Activated T-cell treated with anti-CD3 and anti-CD28 coated beads for 1 hour (primary cell): ENCODE data around the gene TMEM179.
A peak's percentile ranks its signal among the peaks of the same experiment; 100 is the strongest.
"Not testable (repeated sequence)": the region's sequence is repeated elsewhere in the genome, so short reads cannot be mapped to it uniquely, and the experiment has no call there.

Source experiments
- DNase-seq: peaks from one replicate; pipeline ENCODE4 v3.0.0-alpha.2; 2020; ENCODE audit warnings: low read depth

Gene TMEM179

GRCh38 chr14:104604458-104605449 lies at the start of gene TMEM179:
Gene TMEM179 (minus strand): TSS chr14:104604772. CDS start chr14:104604741, 31 bp downstream.
- no peak for DNase-seq

- no peak for DNase-seq
Observed at GRCh38 chr14:104654119-104654518, 49.5 kb upstream of the TMEM179 start.

GRCh38 chr14:104653130-104653920 lies 48.8 kb upstream of the TMEM179 start:
- not testable (repeated sequence) for DNase-seq

- no peak for DNase-seq
Observed at GRCh38 chr14:104652386-104652785, 47.8 kb upstream of the TMEM179 start.

GRCh38 chr14:104651876-104652260 lies 47.3 kb upstream of the TMEM179 start:
- DNase-seq = no peak

GRCh38 chr14:104650981-104651875 lies 46.7 kb upstream of the TMEM179 start:
- no peak for DNase-seq

- peak; percentile 60 for DNase-seq
Observed at GRCh38 chr14:104650057-104650980, 45.7 kb upstream of the TMEM179 start.

- DNase-seq = no peak
Observed at GRCh38 chr14:104647467-104648043, 43.0 kb upstream of the TMEM179 start.

GRCh38 chr14:104644656-104645378 lies 40.2 kb upstream of the TMEM179 start:
- DNase-seq = no peak

GRCh38 chr14:104644091-104644635 lies 39.6 kb upstream of the TMEM179 start:
- no peak for DNase-seq

GRCh38 chr14:104643306-104643705 lies 38.7 kb upstream of the TMEM179 start:
- DNase-seq = no peak

GRCh38 chr14:104642540-104642868 lies 37.9 kb upstream of the TMEM179 start:
- no peak for DNase-seq

- DNase-seq = no peak
Observed at GRCh38 chr14:104641753-104642539, 37.4 kb upstream of the TMEM179 start.

GRCh38 chr14:104640681-104641080 lies 36.1 kb upstream of the TMEM179 start:
- DNase-seq = no peak

GRCh38 chr14:104639885-104640548 lies 35.4 kb upstream of the TMEM179 start:
- peak; percentile 14 for DNase-seq

- DNase-seq = no peak
Observed at GRCh38 chr14:104639471-104639870, 34.9 kb upstream of the TMEM179 start.

GRCh38 chr14:104638927-104639450 lies 34.4 kb upstream of the TMEM179 start:
- DNase-seq = no peak

- DNase-seq = no peak
Observed at GRCh38 chr14:104638190-104638589, 33.6 kb upstream of the TMEM179 start.
